H1 (cell line): ENCODE measurements around the gene CCDC182. TPM values are rescaled to one million over a fixed set of nuclear protein-coding genes. Genes with fewer than 3 reads are reported as not detected.

Source experiments
- ASH2L ChIP-seq: fragments of 200-600, 300-600 bp; sonication (generic); IDR thresholded peaks from one replicate; pipeline ENCODE4 v1.7.1; 2017; ENCODE audit warnings: low read length
- JUN ChIP-seq: IDR thresholded peaks from 2 replicates; pipeline ENCODE4 v1.6.1; 2011; ENCODE audit warnings: low read depth, mild to moderate bottlenecking, improper control_type of control experiment, low read length
- KDM4A ChIP-seq: IDR thresholded peaks from one replicate; pipeline ENCODE4 v1.7.1; 2012; ENCODE audit warnings: low read depth, mild to moderate bottlenecking, moderate library complexity, low read length, inconsistent platforms; ENCODE audit not compliant: severe bottlenecking
- polyA plus RNA-seq, 7 experiments: library from polyadenylated mRNA; depleted of rRNA in 3 of 7; stranded (reverse) in 5 of 7; unstranded in 2 of 7; fragments of >200 nt in 5 of 7; fragments of 200-250 nt in 2 of 7; gene quantifications; 1 replicate in 5 of 7; 2 replicates in 1 of 7; 4 replicates in 1 of 7; pipeline versions ENCODE4 v1.2.1 to v1.2.3, GENCODE V29; 2011 to 2013; ENCODE audit warnings: missing spikeins in 2 of 7, mixed read lengths in 2 of 7
- total RNA-seq: library from RNA; stranded (reverse); fragmentation: NEBNext Ultra II Directional; extraction: Animal tissue kit (Norgen Biotek cat#: 25700); gene quantifications from 2 replicates; pipeline ENCODE4 v1.2.1, GENCODE V29; 2021
- TF ChIP-seq, protein P1 (sequence below): fragments of 300-600 bp; sonication (generic); IDR thresholded peaks from 2 replicates; pipeline ENCODE4 v1.7.1; 2012; ENCODE audit warnings: low read length, moderate library complexity, mild to moderate bottlenecking, inconsistent platforms; ENCODE audit not compliant: insufficient replicate concordance

Gene CCDC182
- total and polyA plus RNA-seq, 2 of the 8 experiments (the other 6 are each of a cell fraction or from before 2014, with no cell fraction given): not detected

DNA sequence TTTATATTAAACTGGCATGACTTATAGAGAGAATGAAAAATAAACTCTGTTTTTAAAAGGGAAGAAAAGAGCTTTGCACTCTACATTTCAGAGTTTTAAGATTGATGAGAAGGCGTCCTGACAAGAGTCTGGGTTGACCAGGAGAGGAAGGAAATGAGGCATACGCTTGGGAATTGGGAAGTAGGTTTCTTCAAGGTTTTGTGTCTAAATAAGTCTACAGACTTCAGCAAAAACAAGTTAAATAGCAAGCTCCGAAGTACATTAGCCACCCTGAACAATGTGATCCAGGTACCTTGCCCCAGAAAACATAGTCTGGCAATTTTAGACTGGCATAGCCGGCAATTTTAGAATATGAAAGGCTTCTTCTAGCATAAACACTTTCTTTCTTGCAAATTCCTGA, 28.5 kb upstream of the CCDC182 start (continued):
- TF ChIP-seq, protein P1, sequence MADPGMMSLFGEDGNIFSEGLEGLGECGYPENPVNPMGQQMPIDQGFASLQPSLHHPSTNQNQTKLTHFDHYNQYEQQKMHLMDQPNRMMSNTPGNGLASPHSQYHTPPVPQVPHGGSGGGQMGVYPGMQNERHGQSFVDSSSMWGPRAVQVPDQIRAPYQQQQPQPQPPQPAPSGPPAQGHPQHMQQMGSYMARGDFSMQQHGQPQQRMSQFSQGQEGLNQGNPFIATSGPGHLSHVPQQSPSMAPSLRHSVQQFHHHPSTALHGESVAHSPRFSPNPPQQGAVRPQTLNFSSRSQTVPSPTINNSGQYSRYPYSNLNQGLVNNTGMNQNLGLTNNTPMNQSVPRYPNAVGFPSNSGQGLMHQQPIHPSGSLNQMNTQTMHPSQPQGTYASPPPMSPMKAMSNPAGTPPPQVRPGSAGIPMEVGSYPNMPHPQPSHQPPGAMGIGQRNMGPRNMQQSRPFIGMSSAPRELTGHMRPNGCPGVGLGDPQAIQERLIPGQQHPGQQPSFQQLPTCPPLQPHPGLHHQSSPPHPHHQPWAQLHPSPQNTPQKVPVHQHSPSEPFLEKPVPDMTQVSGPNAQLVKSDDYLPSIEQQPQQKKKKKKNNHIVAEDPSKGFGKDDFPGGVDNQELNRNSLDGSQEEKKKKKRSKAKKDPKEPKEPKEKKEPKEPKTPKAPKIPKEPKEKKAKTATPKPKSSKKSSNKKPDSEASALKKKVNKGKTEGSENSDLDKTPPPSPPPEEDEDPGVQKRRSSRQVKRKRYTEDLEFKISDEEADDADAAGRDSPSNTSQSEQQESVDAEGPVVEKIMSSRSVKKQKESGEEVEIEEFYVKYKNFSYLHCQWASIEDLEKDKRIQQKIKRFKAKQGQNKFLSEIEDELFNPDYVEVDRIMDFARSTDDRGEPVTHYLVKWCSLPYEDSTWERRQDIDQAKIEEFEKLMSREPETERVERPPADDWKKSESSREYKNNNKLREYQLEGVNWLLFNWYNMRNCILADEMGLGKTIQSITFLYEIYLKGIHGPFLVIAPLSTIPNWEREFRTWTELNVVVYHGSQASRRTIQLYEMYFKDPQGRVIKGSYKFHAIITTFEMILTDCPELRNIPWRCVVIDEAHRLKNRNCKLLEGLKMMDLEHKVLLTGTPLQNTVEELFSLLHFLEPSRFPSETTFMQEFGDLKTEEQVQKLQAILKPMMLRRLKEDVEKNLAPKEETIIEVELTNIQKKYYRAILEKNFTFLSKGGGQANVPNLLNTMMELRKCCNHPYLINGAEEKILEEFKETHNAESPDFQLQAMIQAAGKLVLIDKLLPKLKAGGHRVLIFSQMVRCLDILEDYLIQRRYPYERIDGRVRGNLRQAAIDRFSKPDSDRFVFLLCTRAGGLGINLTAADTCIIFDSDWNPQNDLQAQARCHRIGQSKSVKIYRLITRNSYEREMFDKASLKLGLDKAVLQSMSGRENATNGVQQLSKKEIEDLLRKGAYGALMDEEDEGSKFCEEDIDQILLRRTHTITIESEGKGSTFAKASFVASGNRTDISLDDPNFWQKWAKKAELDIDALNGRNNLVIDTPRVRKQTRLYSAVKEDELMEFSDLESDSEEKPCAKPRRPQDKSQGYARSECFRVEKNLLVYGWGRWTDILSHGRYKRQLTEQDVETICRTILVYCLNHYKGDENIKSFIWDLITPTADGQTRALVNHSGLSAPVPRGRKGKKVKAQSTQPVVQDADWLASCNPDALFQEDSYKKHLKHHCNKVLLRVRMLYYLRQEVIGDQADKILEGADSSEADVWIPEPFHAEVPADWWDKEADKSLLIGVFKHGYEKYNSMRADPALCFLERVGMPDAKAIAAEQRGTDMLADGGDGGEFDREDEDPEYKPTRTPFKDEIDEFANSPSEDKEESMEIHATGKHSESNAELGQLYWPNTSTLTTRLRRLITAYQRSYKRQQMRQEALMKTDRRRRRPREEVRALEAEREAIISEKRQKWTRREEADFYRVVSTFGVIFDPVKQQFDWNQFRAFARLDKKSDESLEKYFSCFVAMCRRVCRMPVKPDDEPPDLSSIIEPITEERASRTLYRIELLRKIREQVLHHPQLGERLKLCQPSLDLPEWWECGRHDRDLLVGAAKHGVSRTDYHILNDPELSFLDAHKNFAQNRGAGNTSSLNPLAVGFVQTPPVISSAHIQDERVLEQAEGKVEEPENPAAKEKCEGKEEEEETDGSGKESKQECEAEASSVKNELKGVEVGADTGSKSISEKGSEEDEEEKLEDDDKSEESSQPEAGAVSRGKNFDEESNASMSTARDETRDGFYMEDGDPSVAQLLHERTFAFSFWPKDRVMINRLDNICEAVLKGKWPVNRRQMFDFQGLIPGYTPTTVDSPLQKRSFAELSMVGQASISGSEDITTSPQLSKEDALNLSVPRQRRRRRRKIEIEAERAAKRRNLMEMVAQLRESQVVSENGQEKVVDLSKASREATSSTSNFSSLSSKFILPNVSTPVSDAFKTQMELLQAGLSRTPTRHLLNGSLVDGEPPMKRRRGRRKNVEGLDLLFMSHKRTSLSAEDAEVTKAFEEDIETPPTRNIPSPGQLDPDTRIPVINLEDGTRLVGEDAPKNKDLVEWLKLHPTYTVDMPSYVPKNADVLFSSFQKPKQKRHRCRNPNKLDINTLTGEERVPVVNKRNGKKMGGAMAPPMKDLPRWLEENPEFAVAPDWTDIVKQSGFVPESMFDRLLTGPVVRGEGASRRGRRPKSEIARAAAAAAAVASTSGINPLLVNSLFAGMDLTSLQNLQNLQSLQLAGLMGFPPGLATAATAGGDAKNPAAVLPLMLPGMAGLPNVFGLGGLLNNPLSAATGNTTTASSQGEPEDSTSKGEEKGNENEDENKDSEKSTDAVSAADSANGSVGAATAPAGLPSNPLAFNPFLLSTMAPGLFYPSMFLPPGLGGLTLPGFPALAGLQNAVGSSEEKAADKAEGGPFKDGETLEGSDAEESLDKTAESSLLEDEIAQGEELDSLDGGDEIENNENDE: no peak
- TF ChIP-seq JUN: no peak
- TF ChIP-seq ASH2L: no peak
- TF ChIP-seq KDM4A: no peak
